Testis (tissue), 3 donors: Measurements from ENCODE around the gene ACO1. TPM values are rescaled to one million over a fixed set of nuclear protein-coding genes. Genes with fewer than 3 reads are reported as not detected.

ENCODE experiments used
- DNase-seq: peaks from one replicate; pipeline ENCODE4 v3.0.0-alpha.2; 2019
- H3K27ac ChIP-seq, 2 donors: fragments of 200-600 bp; sonication (generic); one replicate each; pipeline ENCODE4 v1.5.1; 2019
- H3K27me3 ChIP-seq: fragments of 200-600 bp; sonication (generic); one replicate; pipeline ENCODE4 v1.5.1; 2019
- H3K36me3 ChIP-seq: fragments of 200-600 bp; sonication (generic); one replicate; pipeline ENCODE4 v1.5.1; 2017; ENCODE audit warnings: low read depth; ENCODE audit errors: missing control alignments
- H3K4me1 ChIP-seq: fragments of 200-600 bp; sonication (generic); one replicate; pipeline ENCODE4 v1.5.1; 2019
- H3K4me3 ChIP-seq, 2 donors: fragments of 200-600 bp; sonication (generic); one replicate each; pipeline ENCODE4 v1.5.1; 2017 to 2019
- H3K9me3 ChIP-seq: fragments of 200-600 bp; sonication (generic); one replicate; pipeline ENCODE4 v1.5.1; 2017
- POLR2A ChIP-seq: fragments of 450-650 bp; IDR thresholded peaks from one replicate; pipeline ENCODE4 v1.6.1; 2017; ENCODE audit warnings: antibody characterized with exemption, mild to moderate bottlenecking, moderate library complexity
- WGBS, 2 donors: methylation state at CpG; one replicate each; pipeline ENCODE4 v1.1.5; 2018; 5-methylcytosine and 5-hydroxymethylcytosine counted together
- intact Hi-C: fragments of 100-400 bp; cut with DNase I; formaldehyde crosslinking; loops from one replicate; pipeline ENCODE4 v1.15.1; 2023; ENCODE audit warnings: low total_unique reads
- polyA plus RNA-seq: library from polyadenylated mRNA; stranded (reverse); fragments of 350-450 nt; fragmentation: Illumina TruSeq; extraction: RNeasy Lipid Tissue Mini Kit (QIAGEN cat#74804); gene quantifications from one replicate; pipeline ENCODE4 v1.2.3, GENCODE V29; 2014; ENCODE audit warnings: low read depth, low replicate concordance; ENCODE audit not compliant: insufficient read depth
- total RNA-seq, 2 donors: library from RNA; depleted of rRNA; stranded (reverse); fragments of >200 nt; gene quantifications; one replicate each; pipeline ENCODE4 v1.2.3, GENCODE V29; 2016
- TF ChIP-seq, protein P1 (sequence below), 3 experiments: fragments of 450-650 bp in 2 of 3; fragments of 200-600 bp in 1 of 3; sonication (generic) in 1 of 3; IDR thresholded peaks; one replicate each; pipeline ENCODE4 v1.5.1; 2016 to 2019; ENCODE audit warnings: antibody characterized with exemption in 3 of 3, mild to moderate bottlenecking in 2 of 3, moderate library complexity in 1 of 3

ACO1 gene
- total and polyA plus RNA-seq, 3 donors from 2014 or later, result 44.4 to 67.6 (median 52.0) TPM

DNA sequence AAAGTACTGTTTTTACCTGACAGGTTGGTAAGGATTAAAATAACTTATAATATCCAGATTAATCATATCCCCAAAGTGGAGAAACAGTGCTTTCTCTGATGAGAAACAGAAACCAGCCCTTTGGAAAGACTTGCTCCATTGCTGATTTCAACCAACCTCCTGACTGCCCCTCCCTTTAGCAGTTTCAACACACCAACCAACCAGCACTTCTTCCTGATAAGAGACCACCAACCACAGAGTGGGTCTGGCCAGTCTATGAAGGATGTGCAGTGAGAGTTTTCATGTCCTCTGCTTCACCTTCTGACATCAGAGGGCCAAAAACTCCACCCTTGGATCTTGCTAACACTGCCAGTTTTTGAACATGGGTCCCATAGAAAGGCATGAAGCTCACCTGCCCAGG, 113.5 kb downstream of the ACO1 start:
- no peak for TF ChIP-seq POLR2A
- TF ChIP-seq, protein P1, sequence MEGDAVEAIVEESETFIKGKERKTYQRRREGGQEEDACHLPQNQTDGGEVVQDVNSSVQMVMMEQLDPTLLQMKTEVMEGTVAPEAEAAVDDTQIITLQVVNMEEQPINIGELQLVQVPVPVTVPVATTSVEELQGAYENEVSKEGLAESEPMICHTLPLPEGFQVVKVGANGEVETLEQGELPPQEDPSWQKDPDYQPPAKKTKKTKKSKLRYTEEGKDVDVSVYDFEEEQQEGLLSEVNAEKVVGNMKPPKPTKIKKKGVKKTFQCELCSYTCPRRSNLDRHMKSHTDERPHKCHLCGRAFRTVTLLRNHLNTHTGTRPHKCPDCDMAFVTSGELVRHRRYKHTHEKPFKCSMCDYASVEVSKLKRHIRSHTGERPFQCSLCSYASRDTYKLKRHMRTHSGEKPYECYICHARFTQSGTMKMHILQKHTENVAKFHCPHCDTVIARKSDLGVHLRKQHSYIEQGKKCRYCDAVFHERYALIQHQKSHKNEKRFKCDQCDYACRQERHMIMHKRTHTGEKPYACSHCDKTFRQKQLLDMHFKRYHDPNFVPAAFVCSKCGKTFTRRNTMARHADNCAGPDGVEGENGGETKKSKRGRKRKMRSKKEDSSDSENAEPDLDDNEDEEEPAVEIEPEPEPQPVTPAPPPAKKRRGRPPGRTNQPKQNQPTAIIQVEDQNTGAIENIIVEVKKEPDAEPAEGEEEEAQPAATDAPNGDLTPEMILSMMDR (IDR thresholded peaks at IDR 0.05), result no peak
- H3K27me3 ChIP-seq, result no peaks in the 10 kb centered on the region
- no peaks in the 10 kb centered on the region for H3K9me3 ChIP-seq
- H3K36me3 ChIP-seq, result no peaks in the 10 kb centered on the region
- no peak for DNase-seq
- no peak overlapping the region for H3K4me3 ChIP-seq
- H3K27ac ChIP-seq, result no peak overlapping the region
- H3K4me1 ChIP-seq, result no peaks in the 10 kb centered on the region
- intact Hi-C loops, result no loop called here

DNA sequence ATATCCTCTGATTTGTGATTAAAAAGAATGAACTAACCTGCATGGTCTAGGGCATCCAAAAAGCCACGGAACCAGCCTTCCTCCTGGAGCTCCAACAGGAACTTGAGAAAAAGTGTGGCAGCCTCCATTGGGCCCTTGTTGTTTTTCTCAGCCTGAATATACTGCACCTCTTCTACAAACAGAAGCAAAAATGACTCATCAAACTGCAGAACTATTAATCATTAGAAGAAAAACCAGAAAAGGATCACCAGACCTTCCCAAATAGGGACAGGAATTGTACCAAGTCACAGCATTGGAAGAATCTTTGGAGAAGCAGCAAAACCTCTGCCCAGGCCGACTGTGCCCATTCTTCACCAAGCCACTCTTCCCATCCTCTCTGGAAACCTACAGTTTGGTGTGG, 116.3 kb downstream of the ACO1 start:
- no peaks in the 10 kb centered on the region for H3K36me3 ChIP-seq
- no peak overlapping the region for H3K4me3 ChIP-seq
- no peaks in the 10 kb centered on the region for H3K9me3 ChIP-seq
- H3K27ac ChIP-seq, result no peak overlapping the region
- no peaks in the 10 kb centered on the region for H3K4me1 ChIP-seq
- no peak for DNase-seq
- WGBS, 2 donors, result 91 to 94% methylated on average over 2 of the region's 2 CpGs
- intact Hi-C loops, result no loop called here
- TF ChIP-seq, protein P1 (IDR thresholded peaks at IDR 0.05), result no peak
- no peak for TF ChIP-seq POLR2A
- no peaks in the 10 kb centered on the region for H3K27me3 ChIP-seq

DNA sequence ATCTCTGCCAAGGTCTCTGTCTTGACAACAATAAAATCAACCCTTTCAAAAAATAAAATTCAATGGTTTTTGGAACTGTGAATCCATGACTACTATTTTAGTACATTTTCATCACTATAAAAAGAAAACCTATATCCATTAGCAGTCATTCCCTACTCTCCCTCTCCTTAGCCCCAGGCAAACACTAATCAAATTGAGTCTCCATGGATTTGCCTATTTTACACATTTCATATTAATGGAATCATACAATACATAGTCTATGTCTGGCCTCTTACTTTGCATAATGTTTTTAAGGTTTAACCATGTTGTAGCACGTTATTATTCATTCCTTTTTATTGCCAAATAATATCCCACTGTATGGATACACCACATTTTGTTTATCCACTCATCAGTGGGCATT, 117.4 kb downstream of the ACO1 start:
- Histone ChIP-seq H3K9me3 (no peaks in the 10 kb centered on the region), H3K4me1 (no peaks in the 10 kb centered on the region), H3K4me3 (no peak overlapping the region), H3K36me3 (no peaks in the 10 kb centered on the region), H3K27ac (no peak overlapping the region), H3K27me3 (no peaks in the 10 kb centered on the region)
- no peak for TF ChIP-seq POLR2A
- TF ChIP-seq, protein P1 (IDR thresholded peaks at IDR 0.05), result no peak
- WGBS, 2 donors, result 86 to 89% methylated on average over 1 of the region's 1 CpG
- intact Hi-C loops, result no loop called here
- no peak for DNase-seq

GRCh38 chr9:32502464-32502863, 118.0 kb downstream of the ACO1 start:
- TF ChIP-seq, protein P1 (IDR thresholded peaks at IDR 0.05), result no peak
- TF ChIP-seq POLR2A, result no peak
- H3K36me3 ChIP-seq, result no peaks in the 10 kb centered on the region
- no peaks in the 10 kb centered on the region for H3K4me1 ChIP-seq
- intact Hi-C loops, result no loop called here
- no peaks in the 10 kb centered on the region for H3K9me3 ChIP-seq
- WGBS, 2 donors, result 80 to 89% methylated on average over 4 of the region's 4 CpGs
- DNase-seq, result no peak
- H3K27ac ChIP-seq, result no peak overlapping the region
- H3K27me3 ChIP-seq, result no peaks in the 10 kb centered on the region
- H3K4me3 ChIP-seq, result no peak overlapping the region

DNA sequence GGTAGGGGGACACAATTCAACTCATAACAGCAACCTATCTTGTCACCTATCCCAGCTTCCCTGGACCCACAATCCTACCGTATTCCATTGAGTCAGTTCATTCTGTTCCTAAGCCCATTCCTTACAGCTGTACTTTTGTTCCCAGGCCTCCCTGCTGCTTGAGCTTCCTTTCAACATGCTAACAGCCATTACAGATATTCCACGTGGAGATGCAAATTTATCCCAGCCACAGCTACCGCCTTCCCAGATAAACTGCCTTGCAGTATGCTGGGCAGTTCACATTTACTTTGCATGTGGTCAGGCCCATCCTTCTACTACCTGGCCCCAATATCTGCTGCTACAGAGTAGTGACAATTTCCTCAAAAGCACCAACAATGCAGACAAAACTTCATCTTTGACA, 118.6 kb downstream of the ACO1 start:
- H3K4me1 ChIP-seq, result no peaks in the 10 kb centered on the region
- no peaks in the 10 kb centered on the region for H3K9me3 ChIP-seq
- intact Hi-C loops, result no loop called here
- H3K4me3 ChIP-seq, result no peak overlapping the region
- DNase-seq, result no peak
- no peaks in the 10 kb centered on the region for H3K27me3 ChIP-seq
- H3K27ac ChIP-seq, result no peak overlapping the region
- 82 to 86% methylated on average over 3 of the region's 3 CpGs for WGBS, 2 donors
- H3K36me3 ChIP-seq, result no peaks in the 10 kb centered on the region
- TF ChIP-seq, protein P1 (IDR thresholded peaks at IDR 0.05), result no peak

Other genes with a start within 250 kb of the ACO1 start
- 10 to 100 TPM in 1 of 2 donors, 1 to 10 TPM in 1; 8.4 to 10.2 TPM for gene RIGI, start 141.6 kb downstream of the ACO1 start, total RNA-seq
- 4.9 TPM for gene RIGI, start 141.6 kb downstream of the ACO1 start, polyA plus RNA-seq
- 10 to 100 TPM; 24.8 to 43.3 TPM for gene SMIM27, start 167.7 kb downstream of the ACO1 start, total RNA-seq
- 58.6 TPM for gene SMIM27, start 167.7 kb downstream of the ACO1 start, polyA plus RNA-seq
- 10 to 100 TPM; 35.4 to 35.9 TPM for gene TOPORS, start 167.9 kb downstream of the ACO1 start, total RNA-seq
- 10.8 TPM for gene TOPORS, start 167.9 kb downstream of the ACO1 start, polyA plus RNA-seq
- 10 to 100 TPM; 56.4 to 61.8 TPM for gene NDUFB6, start 188.5 kb downstream of the ACO1 start, total RNA-seq
- 97.9 TPM for gene NDUFB6, start 188.5 kb downstream of the ACO1 start, polyA plus RNA-seq